Esophagus squamous epithelium (tissue), 4 donors: ENCODE results near the gene MTM1.

Source experiments
- POLR2A ChIP-seq, 4 donors: fragments of 450-650 bp; IDR thresholded peaks; one replicate each; pipeline ENCODE4 v1.6.1; 2017; ENCODE audit warnings: antibody characterized with exemption in 4 of 4, mild to moderate bottlenecking in 4 of 4, moderate library complexity in 3 of 4
- TF ChIP-seq, protein P1 (sequence below), 6 experiments: fragments of 450-650 bp in 4 of 6; fragments of 200-600 bp in 2 of 6; sonication (generic) in 2 of 6; IDR thresholded peaks; one replicate each; pipeline ENCODE4 v1.5.1; 2016 to 2019; ENCODE audit warnings: antibody characterized with exemption in 6 of 6, mild to moderate bottlenecking in 4 of 6, moderate library complexity in 4 of 6

DNA sequence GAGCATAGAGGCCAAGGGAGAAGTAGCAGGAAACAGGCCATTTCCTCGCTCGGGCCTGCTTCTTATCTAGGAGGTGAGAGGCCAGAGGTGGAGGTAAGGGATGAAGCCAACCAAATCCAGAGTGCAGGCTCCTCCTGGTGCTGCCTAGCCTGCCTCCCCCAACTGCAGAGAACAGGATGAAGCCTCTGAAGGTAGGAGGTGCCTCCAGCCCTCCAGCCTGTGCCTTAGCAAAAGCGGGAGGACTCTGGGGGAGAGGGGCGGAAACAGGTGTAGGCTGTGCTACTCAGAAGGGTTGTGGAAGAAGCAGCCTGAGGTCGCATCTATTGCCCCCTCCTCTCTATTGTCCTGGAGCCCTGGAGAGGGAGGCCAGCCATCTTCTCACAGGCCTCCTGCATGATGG is 2.9 kb upstream of the MTM1 start:
- TF ChIP-seq, protein P1, sequence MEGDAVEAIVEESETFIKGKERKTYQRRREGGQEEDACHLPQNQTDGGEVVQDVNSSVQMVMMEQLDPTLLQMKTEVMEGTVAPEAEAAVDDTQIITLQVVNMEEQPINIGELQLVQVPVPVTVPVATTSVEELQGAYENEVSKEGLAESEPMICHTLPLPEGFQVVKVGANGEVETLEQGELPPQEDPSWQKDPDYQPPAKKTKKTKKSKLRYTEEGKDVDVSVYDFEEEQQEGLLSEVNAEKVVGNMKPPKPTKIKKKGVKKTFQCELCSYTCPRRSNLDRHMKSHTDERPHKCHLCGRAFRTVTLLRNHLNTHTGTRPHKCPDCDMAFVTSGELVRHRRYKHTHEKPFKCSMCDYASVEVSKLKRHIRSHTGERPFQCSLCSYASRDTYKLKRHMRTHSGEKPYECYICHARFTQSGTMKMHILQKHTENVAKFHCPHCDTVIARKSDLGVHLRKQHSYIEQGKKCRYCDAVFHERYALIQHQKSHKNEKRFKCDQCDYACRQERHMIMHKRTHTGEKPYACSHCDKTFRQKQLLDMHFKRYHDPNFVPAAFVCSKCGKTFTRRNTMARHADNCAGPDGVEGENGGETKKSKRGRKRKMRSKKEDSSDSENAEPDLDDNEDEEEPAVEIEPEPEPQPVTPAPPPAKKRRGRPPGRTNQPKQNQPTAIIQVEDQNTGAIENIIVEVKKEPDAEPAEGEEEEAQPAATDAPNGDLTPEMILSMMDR (IDR thresholded peaks at IDR 0.05) = no peak
- TF ChIP-seq POLR2A (IDR thresholded peaks at IDR 0.05) = no peak
